Ishikawa (cell line): ENCODE data around the gene LY6G5B.

Source experiments
- CEBPB ChIP-seq: IDR thresholded peaks from 2 replicates; pipeline ENCODE4 v1.6.1; 2012
- CREB1 ChIP-seq: IDR thresholded peaks from 2 replicates; pipeline ENCODE4 v1.6.1; 2012; ENCODE audit warnings: low read depth
- EGR1 ChIP-seq: IDR thresholded peaks from 2 replicates; pipeline ENCODE4 v1.6.1; 2012
- EP300 ChIP-seq: IDR thresholded peaks from 2 replicates; pipeline ENCODE4 v1.6.1; 2012; ENCODE audit warnings: borderline replicate concordance
- FOXM1 ChIP-seq: IDR thresholded peaks from 2 replicates; pipeline ENCODE4 v1.6.1; 2012; ENCODE audit warnings: low read depth, borderline replicate concordance
- NFIC ChIP-seq: IDR thresholded peaks from 2 replicates; pipeline ENCODE4 v1.6.1; 2012
- RAD21 ChIP-seq: IDR thresholded peaks from 2 replicates; pipeline ENCODE4 v1.6.1; 2012; ENCODE audit warnings: low read depth
- REST ChIP-seq: IDR thresholded peaks from 2 replicates; pipeline ENCODE4 v1.6.1; 2012; ENCODE audit warnings: low read depth, mild to moderate bottlenecking
- TAF1 ChIP-seq: IDR thresholded peaks from 2 replicates; pipeline ENCODE4 v1.6.1; 2012; ENCODE audit warnings: low read depth, mild to moderate bottlenecking
- TCF12 ChIP-seq: IDR thresholded peaks from 2 replicates; pipeline ENCODE4 v1.6.1; 2012; ENCODE audit warnings: low read depth
- TEAD4 ChIP-seq: IDR thresholded peaks from 2 replicates; pipeline ENCODE4 v1.6.1; 2012
- YY1 ChIP-seq: IDR thresholded peaks from 2 replicates; pipeline ENCODE4 v1.6.1; 2012; ENCODE audit warnings: low read depth
- ZBTB7A ChIP-seq: IDR thresholded peaks from 2 replicates; pipeline ENCODE4 v1.6.1; 2012; ENCODE audit warnings: low read depth
- TF ChIP-seq, protein P1 (sequence below): IDR thresholded peaks from 2 replicates; pipeline ENCODE4 v1.6.1; 2012
- TF ChIP-seq, protein P2 (sequence below): IDR thresholded peaks from 2 replicates; pipeline ENCODE4 v1.6.1; 2012

Gene LY6G5B

GRCh38 chr6:31713991-31714684 is 44.4 kb downstream of the LY6G5B start:
- TF ChIP-seq EP300: no peak
- TF ChIP-seq, protein P1, sequence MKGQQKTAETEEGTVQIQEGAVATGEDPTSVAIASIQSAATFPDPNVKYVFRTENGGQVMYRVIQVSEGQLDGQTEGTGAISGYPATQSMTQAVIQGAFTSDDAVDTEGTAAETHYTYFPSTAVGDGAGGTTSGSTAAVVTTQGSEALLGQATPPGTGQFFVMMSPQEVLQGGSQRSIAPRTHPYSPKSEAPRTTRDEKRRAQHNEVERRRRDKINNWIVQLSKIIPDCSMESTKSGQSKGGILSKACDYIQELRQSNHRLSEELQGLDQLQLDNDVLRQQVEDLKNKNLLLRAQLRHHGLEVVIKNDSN: no peak
- no peak for TF ChIP-seq TEAD4
- TF ChIP-seq EGR1: no peak

DNA sequence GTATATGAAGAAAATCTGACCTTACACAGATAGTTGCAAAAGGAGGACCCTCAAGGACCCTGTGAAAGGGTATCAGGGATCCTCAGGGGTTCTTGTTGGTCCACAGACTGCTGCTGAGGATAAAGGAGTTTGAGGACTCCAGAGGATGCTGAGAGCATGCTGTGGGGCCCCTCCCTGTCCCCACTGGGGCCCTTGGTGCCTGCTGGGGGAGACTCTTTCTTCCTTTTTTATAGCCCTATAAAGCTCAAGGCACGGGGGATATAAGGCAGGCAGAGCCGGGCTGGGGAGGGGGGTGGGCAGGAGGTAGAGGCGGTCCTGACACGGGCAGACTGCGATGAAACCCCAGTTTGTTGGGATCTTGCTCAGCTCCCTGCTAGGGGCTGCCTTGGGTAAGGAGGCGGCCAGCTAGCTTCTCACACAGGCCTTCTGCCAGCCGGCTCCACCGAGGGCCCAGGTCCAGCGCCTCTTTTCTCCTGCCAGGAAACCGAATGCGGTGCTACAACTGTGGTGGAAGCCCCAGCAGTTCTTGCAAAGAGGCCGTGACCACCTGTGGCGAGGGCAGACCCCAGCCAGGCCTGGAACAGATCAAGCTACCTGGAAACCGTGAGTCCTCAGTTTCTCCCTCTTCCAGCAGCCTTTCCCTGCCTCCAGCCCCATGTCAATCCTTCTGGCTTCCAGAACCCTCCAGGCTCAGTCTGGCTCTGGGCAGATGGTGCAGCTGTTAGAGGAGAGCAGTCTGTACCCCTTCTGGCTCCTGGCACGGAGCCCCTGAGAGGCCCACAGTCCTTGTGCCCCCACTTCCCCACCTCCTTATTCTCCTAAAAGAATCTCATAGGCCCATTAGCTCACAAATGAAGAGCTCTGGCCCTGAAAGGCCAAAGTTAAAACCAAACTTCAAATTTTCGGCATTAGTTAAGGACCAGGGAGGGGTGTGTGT is 45.5 kb downstream of the LY6G5B start, which contains the start of gene LY6G6D:
TSS of gene LY6G6D (plus strand) at position 327 of the 937 bp plus-strand sequence. CDS start at position 335, 8 bp downstream.
- TF ChIP-seq RAD21 (no peak), ZBTB7A (no peak), YY1 (no peak), CREB1 (no peak), TAF1 (no peak), TCF12 (no peak), TEAD4 (no peak), REST (no peak), EP300 (no peak), NFIC (no peak), CEBPB (no peak)
- TF ChIP-seq, protein P1: no peak
- TF ChIP-seq, protein P2, sequence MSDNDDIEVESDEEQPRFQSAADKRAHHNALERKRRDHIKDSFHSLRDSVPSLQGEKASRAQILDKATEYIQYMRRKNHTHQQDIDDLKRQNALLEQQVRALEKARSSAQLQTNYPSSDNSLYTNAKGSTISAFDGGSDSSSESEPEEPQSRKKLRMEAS: no peak

DNA sequence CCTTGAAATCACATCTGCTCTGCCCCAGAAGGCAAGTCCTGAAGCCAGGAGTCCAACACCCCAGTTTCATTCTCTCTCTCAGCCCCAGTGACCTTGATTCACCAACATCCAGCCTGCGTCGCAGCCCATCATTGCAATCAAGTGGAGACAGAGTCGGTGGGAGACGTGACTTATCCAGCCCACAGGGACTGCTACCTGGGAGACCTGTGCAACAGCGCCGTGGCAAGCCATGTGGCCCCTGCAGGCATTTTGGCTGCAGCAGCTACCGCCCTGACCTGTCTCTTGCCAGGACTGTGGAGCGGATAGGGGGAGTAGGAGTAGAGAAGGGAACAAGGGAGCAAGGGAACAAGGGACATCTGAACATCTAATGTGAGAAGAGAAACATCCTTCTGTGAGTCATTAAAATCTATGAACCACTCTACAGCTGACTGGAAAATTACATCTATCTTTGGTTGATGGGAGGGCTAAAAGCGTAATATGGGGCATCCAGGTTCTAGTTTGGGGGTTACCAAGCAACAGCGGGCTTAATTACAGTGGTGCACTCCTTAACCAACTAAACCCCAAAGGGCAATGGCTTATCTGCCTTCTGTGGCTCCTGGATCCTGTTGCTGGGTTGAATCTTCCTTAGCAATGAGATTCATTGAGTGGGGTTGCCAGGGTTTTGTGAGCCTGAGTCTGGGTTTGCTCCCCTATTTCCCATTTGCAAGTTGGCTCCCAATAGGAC is 47.9 kb downstream of the LY6G5B start:
- TF ChIP-seq EP300 (no peak), RAD21 (no peak), FOXM1 (no peak), NFIC (no peak), TEAD4 (no peak), TCF12 (no peak), EGR1 (no peak)
- TF ChIP-seq, protein P2: no peak

GRCh38 chr6:31718265-31718664 is 48.5 kb downstream of the LY6G5B start:
- no peak for TF ChIP-seq CEBPB
- TF ChIP-seq, protein P2: peak; percentile 28; the same call in 1 of the 2 replicates
- TF ChIP-seq CREB1: no peak
- no peak for TF ChIP-seq RAD21
- peak; percentile 77 for TF ChIP-seq TCF12
- TF ChIP-seq TEAD4: peak; percentile 70
- peak; percentile 58; the same call in 1 of the 2 replicates for TF ChIP-seq NFIC
- peak; percentile 51; the same call in 1 of the 2 replicates for TF ChIP-seq EP300
- TF ChIP-seq YY1: peak; percentile 74

- TF ChIP-seq EGR1 (no peak), RAD21 (no peak), CREB1 (no peak), YY1 (no peak), TAF1 (no peak), CEBPB (no peak), EP300 (no peak), REST (no peak), FOXM1 (no peak)
- TF ChIP-seq, protein P2: no peak
- TF ChIP-seq, protein P1: no peak
Observed at GRCh38 chr6:31719001-31719400, 49.2 kb downstream of the LY6G5B start.
